Measurements from ENCODE around the gene CHID1. TPM values are rescaled to one million over a fixed set of nuclear protein-coding genes. Genes with fewer than 3 reads are reported as not detected.
A peak's percentile ranks its signal among the peaks of the same experiment; 100 is the strongest.

CHID1 gene
- total RNA-seq, 2 experiments from 2014 or later = 38.2 to 39.2 TPM

DNA sequence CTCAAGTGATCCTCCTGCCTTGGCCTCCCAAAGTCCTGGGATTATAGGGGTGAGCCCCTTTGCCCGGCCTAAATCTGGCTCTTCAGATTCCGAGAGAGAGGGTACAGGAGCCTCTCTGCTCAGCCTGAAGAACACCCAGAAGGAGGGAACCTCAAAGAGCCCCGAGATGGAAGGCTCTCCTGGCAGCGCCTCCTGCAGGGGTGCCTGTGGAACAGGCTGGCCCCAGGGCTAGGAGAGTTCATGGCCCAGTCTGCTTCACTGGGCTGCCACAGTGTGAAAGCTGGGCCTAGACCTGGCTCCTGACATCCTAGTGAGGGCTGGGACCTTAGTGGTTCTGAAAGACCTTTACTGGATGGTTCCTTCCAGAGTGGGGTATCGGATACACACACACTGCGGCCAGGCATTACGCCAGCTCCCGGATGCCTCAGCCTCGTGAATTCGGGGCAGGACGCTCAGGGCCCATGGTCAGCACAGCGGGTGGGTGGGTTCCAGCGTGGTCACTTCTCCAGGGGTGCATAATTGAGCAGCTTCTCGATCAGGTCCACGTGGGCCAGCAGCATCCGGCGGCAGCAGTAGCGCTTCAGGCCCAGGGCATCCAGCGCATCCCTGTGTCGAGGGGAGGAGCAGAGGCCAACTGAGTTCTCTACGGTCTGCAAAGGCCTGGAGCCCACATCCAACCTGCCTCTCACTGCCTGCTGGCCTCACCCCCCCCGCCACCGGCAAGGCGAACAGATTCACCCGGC, 70.6 kb downstream of the CHID1 start:
- Mint-ChIP-seq H3K9me3 (no peaks in the 10 kb centered on the region), H3K4me1 (peaks cover 26% of the 10 kb centered on the region), H3K27ac (no peak overlapping the region), H3K36me3 (ENCODE audit: low read depth) (peaks cover 17% of the 10 kb centered on the region), H3K27me3 (no peaks in the 10 kb centered on the region), H3K4me3 (peak overlapping the region; percentile 83)
- CTCF ChIA-PET = no interaction called here
- DNase-seq = no peak
- POLR2A ChIA-PET = interaction anchor here (1.2 to 5.2 kb wide), 5 partner anchors 11 to 31 kb away, joined by 4 to 45 read pairs (median 24); partner anchors contain the start of genes CRACR2B, PNPLA2 and RPLP2

DNA sequence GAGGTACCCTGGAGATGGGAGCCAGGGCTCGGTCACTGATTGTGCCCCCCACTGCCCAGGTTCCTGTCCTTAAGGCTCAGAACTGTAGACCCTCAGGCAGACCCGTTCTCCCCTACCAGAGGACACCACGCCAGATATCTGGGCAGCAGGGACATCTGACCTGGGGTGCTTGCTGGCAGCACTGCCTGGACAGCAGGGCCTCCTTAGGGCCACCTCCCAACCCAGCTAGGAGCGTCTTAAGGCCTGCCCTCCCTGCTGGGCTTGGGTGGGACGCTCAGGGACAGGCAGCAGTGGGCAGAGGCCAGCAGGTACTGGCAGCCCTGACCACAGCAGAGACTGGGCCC, 71.4 kb downstream of the CHID1 start:
- H3K4me3 Mint-ChIP-seq = no peak overlapping the region
- ChIA-PET POLR2A (interaction anchor here (4.6 to 5.2 kb wide), 2 partner anchors 10 to 19 kb away, joined by 32 to 45 read pairs; partner anchors contain the start of genes CRACR2B and PNPLA2), CTCF (no interaction called here)
- no peaks in the 10 kb centered on the region for H3K9me3 Mint-ChIP-seq
- peaks cover 17% of the 10 kb centered on the region for H3K36me3 Mint-ChIP-seq (ENCODE audit: low read depth)
- no peak for DNase-seq
- H3K27ac Mint-ChIP-seq = no peak overlapping the region
- H3K4me1 Mint-ChIP-seq = peaks cover 27% of the 10 kb centered on the region
- no peaks in the 10 kb centered on the region for H3K27me3 Mint-ChIP-seq

DNA sequence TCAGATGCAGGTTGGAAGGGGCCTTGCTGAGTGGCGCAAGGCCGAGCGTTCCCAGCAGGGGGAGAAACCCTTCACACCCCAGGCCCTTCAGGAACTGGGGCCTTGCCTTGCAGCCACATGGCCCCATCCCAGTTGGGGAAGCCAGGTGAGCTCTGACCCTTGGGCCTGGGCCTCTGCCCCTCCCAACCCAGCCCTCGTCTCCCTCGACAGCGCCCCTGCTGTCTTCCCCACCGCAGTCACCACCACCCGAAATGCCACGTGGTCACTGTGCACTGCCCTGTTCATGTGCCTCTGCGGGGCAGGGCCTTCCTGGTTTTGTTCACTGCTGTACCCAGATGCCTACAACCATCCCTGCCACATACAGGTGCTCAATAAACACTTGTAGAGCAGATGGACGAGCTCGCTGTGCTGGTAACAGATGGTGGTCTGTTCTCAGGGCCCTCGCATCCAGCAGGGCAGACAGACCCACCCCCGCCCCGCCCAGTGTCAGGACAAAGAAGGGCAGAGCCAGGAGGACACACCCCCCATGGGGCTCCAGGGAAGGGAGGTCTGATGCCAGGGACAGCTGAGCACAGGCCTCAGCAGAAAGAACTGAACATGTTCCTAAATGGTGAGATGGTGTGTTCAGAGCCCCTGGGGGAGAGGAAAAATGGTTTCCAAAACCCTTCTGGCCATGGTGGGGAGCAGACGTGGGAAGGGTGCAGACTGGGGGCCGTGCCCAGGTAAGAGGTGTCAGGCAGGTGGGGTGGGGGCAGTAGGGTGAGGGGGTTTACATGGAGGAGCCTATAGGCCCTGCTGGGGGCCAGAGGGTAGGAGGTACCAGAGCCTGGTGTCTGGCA, 72.0 kb downstream of the CHID1 start:
- H3K27me3 Mint-ChIP-seq = no peaks in the 10 kb centered on the region
- H3K4me3 Mint-ChIP-seq = no peak overlapping the region
- no peaks in the 10 kb centered on the region for H3K9me3 Mint-ChIP-seq
- ChIA-PET POLR2A (interaction anchor here (5.2 kb wide), 1 partner anchor 10 kb away, joined by 45 read pairs; the partner anchor contains the start of gene CRACR2B), CTCF (interaction anchor here (0.6 kb wide), 1 partner anchor 150 kb away, joined by 4 read pairs; no protein-coding TSS in a partner anchor)
- peaks cover 17% of the 10 kb centered on the region for H3K36me3 Mint-ChIP-seq (ENCODE audit: low read depth)
- peaks cover 29% of the 10 kb centered on the region for H3K4me1 Mint-ChIP-seq
- H3K27ac Mint-ChIP-seq = no peak overlapping the region
- DNase-seq = no peak

DNA sequence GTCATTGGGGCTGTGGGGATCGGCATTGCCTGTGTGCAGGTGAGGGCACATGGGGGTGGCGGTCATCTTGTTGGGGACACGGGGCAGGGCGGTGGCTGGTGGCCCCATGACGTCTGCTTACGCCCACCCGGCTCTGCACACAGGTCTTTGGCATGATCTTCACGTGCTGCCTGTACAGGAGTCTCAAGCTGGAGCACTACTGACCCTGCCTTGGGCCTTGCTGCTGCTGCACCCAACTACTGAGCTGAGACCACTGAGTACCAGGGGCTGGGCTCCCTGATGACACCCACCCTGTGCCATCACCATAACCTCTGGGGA, 72.7 kb downstream of the CHID1 start:
- Mint-ChIP-seq H3K27ac (no peak overlapping the region), H3K36me3 (ENCODE audit: low read depth) (peaks cover 17% of the 10 kb centered on the region), H3K4me1 (peaks cover 25% of the 10 kb centered on the region), H3K9me3 (no peaks in the 10 kb centered on the region), H3K27me3 (no peaks in the 10 kb centered on the region), H3K4me3 (no peak overlapping the region)
- ChIA-PET CTCF (interaction anchor here (0.6 kb wide), 1 partner anchor 149 kb away, joined by 4 read pairs; no protein-coding TSS in a partner anchor), POLR2A (no interaction called here)
- DNase-seq = no peak

DNA sequence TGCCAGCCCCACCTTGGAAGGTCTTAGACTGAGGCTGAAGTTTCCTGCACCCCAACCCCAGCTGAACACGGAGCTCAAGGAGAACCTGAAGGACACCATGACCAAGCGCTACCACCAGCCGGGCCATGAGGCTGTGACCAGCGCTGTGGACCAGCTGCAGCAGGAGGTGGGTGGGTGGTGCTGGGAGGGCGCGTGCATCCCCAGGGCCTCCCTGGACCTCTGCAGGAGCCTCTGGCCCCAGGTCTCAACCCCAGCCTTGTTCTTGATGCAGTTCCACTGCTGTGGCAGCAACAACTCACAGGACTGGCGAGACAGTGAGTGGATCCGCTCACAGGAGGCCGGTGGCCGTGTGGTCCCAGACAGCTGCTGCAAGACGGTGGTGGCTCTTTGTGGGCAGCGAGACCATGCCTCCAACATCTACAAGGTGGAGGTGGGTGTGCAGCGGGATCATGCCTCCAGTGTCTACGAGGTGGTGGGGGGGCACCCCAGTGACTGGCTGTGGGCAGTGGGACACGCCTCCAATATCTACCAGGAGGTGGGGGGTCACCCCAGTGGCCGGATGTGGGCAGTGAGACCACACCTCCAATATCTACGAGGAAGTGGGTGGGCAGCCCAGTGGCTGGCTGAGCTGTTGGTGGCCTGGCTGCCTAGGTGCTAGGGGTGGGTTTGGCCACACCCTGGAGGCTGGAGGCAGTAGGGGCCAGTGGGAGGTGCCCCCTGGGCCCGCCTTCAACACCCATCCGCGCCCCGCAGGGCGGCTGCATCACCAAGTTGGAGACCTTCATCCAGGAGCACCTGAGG, 73.2 kb downstream of the CHID1 start:
- CTCF ChIA-PET = no interaction called here
- no peaks in the 10 kb centered on the region for H3K27me3 Mint-ChIP-seq
- POLR2A ChIA-PET = interaction anchor here (1.0 to 1.3 kb wide), 2 partner anchors 12 to 18 kb away, joined by 3 to 5 read pairs; no protein-coding TSS in a partner anchor
- no peak for DNase-seq
- no peak overlapping the region for H3K4me3 Mint-ChIP-seq
- H3K9me3 Mint-ChIP-seq = no peaks in the 10 kb centered on the region
- peaks cover 17% of the 10 kb centered on the region for H3K36me3 Mint-ChIP-seq (ENCODE audit: low read depth)
- H3K4me1 Mint-ChIP-seq = peaks cover 25% of the 10 kb centered on the region
- no peak overlapping the region for H3K27ac Mint-ChIP-seq

DNA sequence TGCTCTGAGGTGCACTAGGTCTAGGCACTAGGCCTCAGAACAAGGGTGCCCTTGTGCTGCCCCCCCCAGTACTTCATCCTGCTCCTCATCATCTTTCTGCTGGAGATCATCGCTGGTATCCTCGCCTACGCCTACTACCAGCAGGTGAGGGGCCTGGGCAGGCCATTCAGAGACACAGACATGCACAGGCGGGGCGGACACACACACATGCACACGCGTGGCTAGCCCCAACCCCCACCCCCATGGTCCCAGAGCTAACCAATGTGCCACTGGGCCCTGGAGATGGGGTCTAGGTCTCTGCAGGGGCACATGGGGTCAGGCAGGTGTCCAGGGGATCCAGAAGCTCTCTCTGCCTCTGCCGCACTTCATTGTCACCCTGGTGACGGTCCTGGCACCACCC, 73.9 kb downstream of the CHID1 start:
- Mint-ChIP-seq H3K4me1 (peaks cover 25% of the 10 kb centered on the region), H3K36me3 (ENCODE audit: low read depth) (peaks cover 17% of the 10 kb centered on the region), H3K27ac (no peak overlapping the region), H3K4me3 (no peak overlapping the region), H3K27me3 (peaks cover 4% of the 10 kb centered on the region), H3K9me3 (no peaks in the 10 kb centered on the region)
- ChIA-PET CTCF (no interaction called here), POLR2A (interaction anchor here (1.0 to 1.3 kb wide), 2 partner anchors 11 to 17 kb away, joined by 3 to 5 read pairs; no protein-coding TSS in a partner anchor)
- DNase-seq = no peak

DNA sequence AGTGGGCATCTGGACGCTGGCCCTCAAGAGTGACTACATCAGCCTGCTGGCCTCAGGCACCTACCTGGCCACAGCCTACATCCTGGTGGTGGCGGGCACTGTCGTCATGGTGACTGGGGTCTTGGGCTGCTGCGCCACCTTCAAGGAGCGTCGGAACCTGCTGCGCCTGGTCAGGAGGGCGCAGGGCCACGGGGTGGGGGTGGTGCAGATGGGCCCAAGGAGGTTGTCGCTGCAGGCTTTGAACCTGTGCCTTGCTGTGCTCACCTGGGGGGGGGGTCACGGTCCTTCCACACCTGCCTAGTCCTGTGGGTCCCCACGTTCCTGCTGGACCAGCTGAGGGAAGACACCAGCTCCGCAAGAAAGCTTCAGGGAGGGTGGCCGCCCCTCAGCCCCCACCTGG, 74.3 kb downstream of the CHID1 start:
- no peaks in the 10 kb centered on the region for H3K9me3 Mint-ChIP-seq
- peaks cover 8% of the 10 kb centered on the region for H3K27me3 Mint-ChIP-seq
- ChIA-PET POLR2A (interaction anchor here (1.0 to 1.3 kb wide), 2 partner anchors 11 to 17 kb away, joined by 3 to 5 read pairs; no protein-coding TSS in a partner anchor), CTCF (no interaction called here)
- peaks cover 23% of the 10 kb centered on the region for H3K4me1 Mint-ChIP-seq
- H3K4me3 Mint-ChIP-seq = no peak overlapping the region
- DNase-seq = no peak
- no peak overlapping the region for H3K27ac Mint-ChIP-seq
- H3K36me3 Mint-ChIP-seq (ENCODE audit: low read depth) = peaks cover 17% of the 10 kb centered on the region

DNA sequence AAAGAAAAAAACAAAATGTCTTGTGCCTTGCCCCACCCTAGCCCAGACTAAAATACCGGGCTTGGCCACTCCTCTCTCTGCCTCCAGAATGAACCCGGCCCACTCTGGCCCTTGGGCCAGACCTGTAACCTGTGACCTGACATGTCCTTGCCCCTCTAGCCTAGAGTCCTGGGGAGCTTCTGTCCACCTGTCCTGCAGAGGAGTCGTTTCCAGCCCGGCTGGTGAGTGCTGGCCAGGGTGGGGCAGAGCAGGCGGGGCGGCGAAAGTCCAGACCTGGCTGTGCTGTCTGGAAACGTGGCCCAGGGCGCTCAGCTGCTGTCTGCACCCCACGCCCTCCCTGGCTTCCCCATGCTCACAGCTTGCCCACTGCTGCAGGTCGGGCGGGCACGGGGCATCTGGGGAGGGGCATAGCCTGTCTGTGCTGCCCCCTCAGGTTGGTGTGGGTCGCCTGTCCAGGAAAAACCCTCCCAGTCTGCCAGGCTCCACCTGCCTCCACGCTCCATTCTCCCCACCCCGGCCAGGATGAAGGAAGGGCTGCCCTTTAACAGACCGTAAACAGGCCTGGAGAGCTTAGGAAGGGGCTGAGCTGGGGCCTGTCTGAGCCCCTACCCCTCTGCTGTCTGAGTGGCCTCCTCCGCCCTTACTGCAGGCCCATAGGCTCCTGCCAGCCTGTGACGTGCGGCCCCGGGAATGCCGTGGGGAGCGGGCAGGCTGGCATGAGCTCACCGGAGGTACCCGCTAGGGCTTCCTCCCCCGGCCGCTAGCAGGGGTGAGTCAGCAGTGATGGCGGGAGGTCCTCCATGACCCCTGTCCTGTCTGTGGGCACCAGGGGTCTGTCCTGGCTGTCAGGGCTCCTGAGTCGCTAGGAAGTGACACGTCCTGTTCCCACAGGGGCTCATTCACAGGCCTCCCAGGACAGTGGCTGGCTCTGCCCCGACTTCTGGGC, 76.0 kb downstream of the CHID1 start:
- H3K36me3 Mint-ChIP-seq (ENCODE audit: low read depth) = peaks cover 12% of the 10 kb centered on the region
- CTCF ChIA-PET = no interaction called here
- H3K4me3 Mint-ChIP-seq = no peak overlapping the region
- H3K27me3 Mint-ChIP-seq = peaks cover 16% of the 10 kb centered on the region
- POLR2A ChIA-PET = interaction anchor here (1.2 to 8.3 kb wide), 4 partner anchors 8 to 25 kb away, joined by 4 to 74 read pairs (median 14); partner anchors contain the start of genes PNPLA2, POLR2L, RPLP2 and TSPAN4
- no peak for DNase-seq
- H3K9me3 Mint-ChIP-seq = no peaks in the 10 kb centered on the region
- no peak overlapping the region for H3K27ac Mint-ChIP-seq
- peaks cover 18% of the 10 kb centered on the region for H3K4me1 Mint-ChIP-seq

DNA sequence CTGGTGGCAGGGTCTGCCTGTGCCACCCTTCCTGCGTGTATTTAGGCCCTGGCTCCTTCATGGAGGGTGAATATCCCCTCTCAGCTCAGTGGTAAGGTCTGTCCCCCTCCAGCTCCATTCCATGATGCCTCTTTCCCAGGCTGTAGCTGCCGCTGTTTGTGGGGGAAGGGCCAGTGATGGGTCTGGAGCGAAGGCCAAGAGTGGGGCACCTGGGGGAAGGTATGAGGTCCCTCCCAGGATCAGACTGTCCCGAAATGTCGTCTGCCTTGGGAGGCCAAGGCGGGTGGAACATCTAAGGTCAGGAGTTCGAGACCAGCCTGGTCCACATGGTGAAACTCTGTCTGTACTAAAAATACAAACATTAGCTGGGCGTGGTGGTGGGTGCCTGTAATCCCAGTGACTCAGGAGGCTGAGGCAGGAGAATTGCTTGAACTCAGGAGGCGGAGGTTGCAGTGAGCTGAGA, 76.7 kb downstream of the CHID1 start:
- H3K27me3 Mint-ChIP-seq = peaks cover 23% of the 10 kb centered on the region
- POLR2A ChIA-PET = interaction anchor here (1.2 to 8.3 kb wide), 3 partner anchors 9 to 23 kb away, joined by 4 to 74 read pairs (median 25); partner anchors contain the start of genes PNPLA2, POLR2L and TSPAN4

DNA sequence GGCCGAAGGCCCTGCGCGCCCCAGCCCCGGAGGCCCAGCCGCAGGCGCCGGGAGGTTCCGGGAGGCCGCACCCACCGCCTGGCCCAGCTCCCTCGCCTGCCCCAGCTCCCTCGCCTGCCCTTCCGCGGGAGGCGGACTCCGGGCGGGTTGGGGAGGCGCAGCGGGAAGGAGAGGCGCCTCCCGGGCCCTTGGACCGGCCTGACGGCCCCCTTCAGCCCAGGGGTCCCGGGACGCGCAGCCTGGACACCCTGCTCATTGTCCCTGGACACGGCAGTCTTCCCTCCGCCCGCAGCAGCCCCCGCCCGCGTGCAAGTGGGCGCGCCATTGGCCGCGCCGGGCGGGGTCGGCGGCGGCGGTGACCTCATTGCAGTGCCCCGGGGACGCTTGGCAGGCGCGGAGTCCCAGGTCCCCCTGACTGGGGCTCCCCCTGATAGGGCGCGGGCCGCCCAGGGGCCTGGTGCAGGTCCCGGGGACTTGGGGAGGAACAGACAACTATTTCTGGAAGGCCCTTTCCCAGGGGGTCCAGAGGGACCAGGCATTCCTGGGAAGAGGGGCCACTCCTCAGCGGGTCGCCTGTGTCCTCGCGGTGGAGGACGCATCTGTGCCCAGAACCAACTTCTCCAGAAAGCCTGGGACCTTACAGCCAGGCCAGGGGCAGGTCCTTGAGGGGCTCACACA, 77.4 kb downstream of the CHID1 start:
- peaks cover 29% of the 10 kb centered on the region for H3K27me3 Mint-ChIP-seq
- ChIA-PET CTCF (no interaction called here), POLR2A (interaction anchor here (1.2 to 8.3 kb wide), 4 partner anchors 10 to 24 kb away, joined by 4 to 74 read pairs (median 18); partner anchors contain the start of genes PNPLA2, POLR2L, RPLP2 and TSPAN4)
- H3K36me3 Mint-ChIP-seq (ENCODE audit: low read depth) = peaks cover 5% of the 10 kb centered on the region
- H3K4me1 Mint-ChIP-seq = peaks cover 29% of the 10 kb centered on the region
- H3K27ac Mint-ChIP-seq = no peak overlapping the region
- peak; percentile 42 for DNase-seq
- H3K4me3 Mint-ChIP-seq = peak overlapping the region; percentile 47
- no peaks in the 10 kb centered on the region for H3K9me3 Mint-ChIP-seq

More for the DNA sequence above, 76.7 kb downstream of the CHID1 start:
- H3K9me3 Mint-ChIP-seq = no peaks in the 10 kb centered on the region
- no peak overlapping the region for H3K27ac Mint-ChIP-seq
- H3K4me1 Mint-ChIP-seq = peaks cover 25% of the 10 kb centered on the region
- H3K4me3 Mint-ChIP-seq = peak overlapping the region; percentile 47
- CTCF ChIA-PET = no interaction called here
- no peak for DNase-seq
- H3K36me3 Mint-ChIP-seq (ENCODE audit: low read depth) = peaks cover 9% of the 10 kb centered on the region

DNA sequence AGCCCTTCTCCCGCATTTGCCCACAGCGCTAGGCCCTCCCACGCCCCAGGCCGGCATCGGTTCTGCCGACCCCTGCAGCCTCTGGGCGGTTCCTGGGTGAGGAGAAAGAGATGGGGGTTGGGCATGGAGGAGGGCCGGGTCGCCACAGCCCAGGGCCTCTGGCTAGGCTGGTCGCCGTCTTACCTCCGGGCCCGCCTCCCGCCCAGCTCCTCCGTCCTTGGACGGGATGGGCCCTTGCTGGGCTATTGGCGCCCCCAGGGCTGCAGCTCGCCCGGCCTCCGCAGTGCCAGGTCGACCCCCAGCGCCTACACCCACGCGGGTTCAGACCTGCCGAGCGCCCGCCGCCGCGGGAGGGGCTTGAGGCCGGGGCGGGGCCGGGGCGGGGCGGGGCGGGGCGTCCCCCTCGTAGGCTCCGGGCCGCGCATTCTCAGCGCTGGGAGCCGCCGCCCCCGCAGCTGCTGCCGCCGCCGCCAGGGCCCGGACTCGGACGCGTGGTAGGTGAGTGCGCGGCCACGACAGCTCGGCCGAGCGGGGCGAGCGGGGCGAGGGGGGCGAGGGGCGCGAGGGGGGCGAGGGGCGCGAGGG, 78.0 kb downstream of the CHID1 start, which contains the start of gene CD151:
CD151 (plus strand) TSS at position 424 of the 585 bp plus-strand sequence. CDS start 3,118 bp downstream, outside the sequence.
- Mint-ChIP-seq H3K4me1 (peaks cover 36% of the 10 kb centered on the region), H3K27ac (no peak within 1 kb of the TSS), H3K4me3 (peak within 1 kb of the TSS; percentile 47), H3K27me3 (peaks cover 36% of the 10 kb centered on the region), H3K36me3 (ENCODE audit: low read depth) (peaks cover 3% of the 10 kb centered on the region), H3K9me3 (no peaks in the 10 kb centered on the region)
- ChIA-PET CTCF (no interaction called here), POLR2A (interaction anchor here (2.8 to 8.3 kb wide), 3 partner anchors 10 to 24 kb away, joined by 12 to 74 read pairs (median 25); partner anchors contain the start of genes PNPLA2, POLR2L, RPLP2 and TSPAN4)
- DNase-seq = peak; percentile 61

All from activated CD4-positive, alpha-beta memory T cell treated with anti-CD3 and anti-CD28 coated beads, Interleukin-2, amount 10 ng/mL, durations not matched to agents 7 days and 5 days (primary cell).